ENCODE measurements around the gene PDXDC1.
"Not testable (repeated sequence)": the region's sequence is repeated elsewhere in the genome, so short reads cannot be mapped to it uniquely, and the experiment has no call there.

Gene PDXDC1

GRCh38 chr16:15021429-15021828, 46.6 kb downstream of the PDXDC1 start:
- DNase-seq = not testable (repeated sequence)

DNA sequence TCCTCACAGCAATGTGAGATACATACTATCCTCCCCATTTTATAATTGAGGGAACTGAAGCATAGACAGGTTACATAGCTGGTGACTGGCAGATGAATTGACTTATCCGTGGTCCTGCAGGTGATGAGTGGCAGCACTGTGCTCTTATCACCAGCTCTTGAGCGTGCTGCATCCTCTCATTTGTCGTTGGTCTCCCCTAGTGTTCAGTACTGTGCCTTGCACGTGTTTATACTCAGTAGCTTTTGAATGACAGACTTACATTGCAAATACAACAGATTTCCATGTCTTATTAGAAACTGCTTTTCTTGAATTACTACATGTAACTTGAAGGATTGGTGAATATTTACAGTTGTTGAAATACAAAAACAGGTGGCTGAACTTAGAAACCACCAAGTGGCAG, 47.4 kb downstream of the PDXDC1 start:
- DNase-seq = not testable (repeated sequence)

DNA sequence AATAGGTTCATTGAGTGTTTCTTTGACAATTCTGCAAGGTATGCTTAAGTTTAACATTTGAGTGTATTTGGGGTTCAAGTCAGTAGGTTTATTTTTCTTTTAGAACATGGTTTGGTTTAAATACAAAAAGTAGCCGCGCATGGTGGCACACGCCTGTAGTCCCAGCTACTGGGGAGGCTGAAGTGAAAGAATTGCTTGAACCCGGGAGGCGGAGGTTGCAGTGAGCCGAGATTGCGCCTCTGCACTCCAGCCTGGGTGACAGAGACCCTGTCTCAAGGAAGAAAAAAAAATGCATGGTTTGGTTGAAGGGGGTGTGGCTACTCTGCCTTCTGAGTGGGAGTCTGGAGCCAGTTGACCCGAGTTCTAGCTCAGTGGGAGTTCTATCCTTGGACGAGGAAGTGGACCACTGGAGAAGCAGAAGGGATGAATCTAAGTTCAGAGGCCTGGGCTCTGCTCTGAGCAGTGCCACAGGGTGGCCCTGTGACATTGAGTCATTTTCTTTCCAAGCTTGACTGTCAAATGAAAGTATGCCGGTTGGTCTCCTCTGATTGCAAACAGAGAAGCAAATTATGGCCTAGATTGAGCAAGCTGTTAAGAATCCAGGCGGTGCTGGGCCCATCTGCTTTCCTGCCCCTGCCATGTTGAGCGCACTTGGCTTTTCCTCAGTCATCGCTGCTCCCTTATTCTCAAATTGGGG, 48.7 kb downstream of the PDXDC1 start:
- DNase-seq = not testable (repeated sequence)

DNA sequence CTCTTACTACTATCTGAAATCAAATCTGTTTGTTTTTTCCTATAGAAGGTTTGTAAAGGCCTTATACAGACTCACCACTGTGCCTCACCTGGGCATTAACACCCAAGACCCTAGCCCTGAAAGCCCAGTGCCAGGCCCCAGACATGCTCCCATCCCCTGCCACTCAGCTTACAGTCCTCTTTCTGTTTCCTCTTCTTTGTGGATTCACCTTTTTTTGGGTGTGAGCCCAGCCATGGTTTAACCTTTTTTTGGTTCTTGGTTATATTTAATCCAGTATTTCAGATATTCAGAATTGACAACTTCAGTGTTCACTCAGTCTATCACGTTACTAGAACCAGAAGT, 50.0 kb downstream of the PDXDC1 start:
- not testable (repeated sequence) for DNase-seq

DNA sequence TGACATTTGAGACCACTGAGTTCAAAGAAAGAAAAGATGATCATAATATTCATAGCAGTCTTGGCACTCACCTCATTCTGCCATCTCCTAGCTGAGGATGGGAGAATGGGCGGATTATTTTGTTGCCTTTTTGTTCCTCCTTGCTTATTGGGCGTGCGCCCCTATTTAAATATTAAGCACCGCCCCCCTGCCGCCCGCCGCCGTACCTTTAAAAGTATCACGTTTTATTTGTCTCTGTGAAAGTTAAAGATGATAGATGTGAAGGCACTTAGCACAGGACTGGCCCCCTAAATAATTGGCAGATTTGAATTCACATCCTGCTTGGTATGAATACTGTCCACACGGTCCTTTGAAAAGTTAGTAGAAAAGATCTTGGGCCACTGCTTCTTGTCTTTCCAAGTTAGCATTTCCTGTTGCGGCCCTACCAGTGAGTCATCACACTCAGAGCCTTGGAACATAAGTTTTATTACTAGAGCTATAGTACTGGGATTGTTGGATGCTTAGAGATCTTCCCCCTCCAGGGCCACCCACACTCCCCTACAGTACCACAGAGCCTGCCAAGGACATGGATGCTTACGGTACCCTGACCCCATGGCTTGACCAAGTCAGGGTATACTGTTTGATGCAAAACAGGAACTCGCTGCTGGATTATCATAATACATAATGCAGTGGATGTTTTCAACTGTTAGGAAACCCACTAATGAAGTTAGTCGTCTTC, 50.6 kb downstream of the PDXDC1 start:
- DNase-seq = not testable (repeated sequence)

- not testable (repeated sequence) for DNase-seq
These were observed 52.2 kb downstream of the PDXDC1 start for GRCh38 chr16:15027051-15027450.

GRCh38 chr16:15027503-15028344, 52.9 kb downstream of the PDXDC1 start:
- not testable (repeated sequence) for DNase-seq

GRCh38 chr16:15028345-15028715, 53.5 kb downstream of the PDXDC1 start:
- not testable (repeated sequence) for DNase-seq

GRCh38 chr16:15028801-15029698, 54.2 kb downstream of the PDXDC1 start:
- not testable (repeated sequence) for DNase-seq

DNA sequence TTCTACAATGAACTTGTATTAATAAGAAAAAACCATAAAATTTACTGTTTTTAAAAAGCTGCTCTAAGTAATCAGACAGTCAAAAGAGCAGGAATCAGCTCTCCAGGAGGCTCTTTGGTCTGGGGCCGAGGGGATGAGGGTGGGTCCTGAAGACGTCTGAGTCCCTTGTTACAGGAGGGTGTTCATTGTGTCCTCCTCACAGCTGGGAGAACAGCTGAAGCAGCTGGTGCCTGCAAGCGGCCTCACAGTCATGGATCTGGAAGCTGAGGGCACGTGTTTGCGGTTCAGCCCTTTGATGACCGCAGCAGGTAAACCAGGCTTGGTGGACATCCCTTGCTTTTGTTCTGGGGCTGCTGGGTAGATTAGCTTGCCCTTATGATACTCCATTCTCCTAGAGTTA, 54.9 kb downstream of the PDXDC1 start:
- not testable (repeated sequence) for DNase-seq

GRCh38 chr16:15031179-15031578, 56.4 kb downstream of the PDXDC1 start:
- DNase-seq = no peak

DNA sequence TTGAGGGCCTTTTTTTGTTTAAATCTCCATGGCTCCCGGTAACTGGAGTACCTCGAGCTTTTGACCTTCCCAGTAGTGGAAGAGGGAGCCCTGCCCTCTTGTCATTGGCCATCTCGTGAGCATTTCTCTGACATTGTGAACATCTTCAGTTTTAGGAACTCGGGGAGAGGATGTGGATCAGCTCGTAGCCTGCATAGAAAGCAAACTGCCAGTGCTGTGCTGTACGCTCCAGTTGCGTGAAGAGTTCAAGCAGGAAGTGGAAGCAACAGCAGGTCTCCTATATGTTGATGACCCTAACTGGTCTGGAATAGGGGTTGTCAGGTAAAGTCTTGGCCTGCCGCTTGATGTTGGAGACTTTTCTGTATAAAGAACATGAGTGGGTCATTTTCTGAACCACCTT, 56.8 kb downstream of the PDXDC1 start:
- DNase-seq = no peak

GRCh38 chr16:15032547-15033308, 57.9 kb downstream of the PDXDC1 start:
- DNase-seq = no peak

DNA sequence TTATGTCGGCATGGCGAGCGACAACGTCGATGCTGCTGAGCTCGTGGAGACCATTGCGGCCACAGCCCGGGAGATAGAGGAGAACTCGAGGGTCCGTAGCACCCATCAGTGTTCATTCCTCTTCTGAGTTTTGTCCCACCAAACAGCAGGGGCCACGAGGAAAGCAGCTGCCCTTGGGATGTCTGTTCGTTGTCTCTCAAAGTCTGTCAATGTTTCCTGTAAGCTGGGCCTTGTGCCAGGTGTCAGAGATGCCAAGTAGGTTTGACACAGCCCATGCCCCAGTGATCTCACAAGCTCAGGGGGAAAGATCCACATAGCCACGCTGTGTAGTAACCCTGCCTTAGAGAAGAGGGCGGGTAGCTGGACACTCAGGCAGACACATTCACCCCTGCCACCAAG, 58.5 kb downstream of the PDXDC1 start:
- DNase-seq = no peak

DNA sequence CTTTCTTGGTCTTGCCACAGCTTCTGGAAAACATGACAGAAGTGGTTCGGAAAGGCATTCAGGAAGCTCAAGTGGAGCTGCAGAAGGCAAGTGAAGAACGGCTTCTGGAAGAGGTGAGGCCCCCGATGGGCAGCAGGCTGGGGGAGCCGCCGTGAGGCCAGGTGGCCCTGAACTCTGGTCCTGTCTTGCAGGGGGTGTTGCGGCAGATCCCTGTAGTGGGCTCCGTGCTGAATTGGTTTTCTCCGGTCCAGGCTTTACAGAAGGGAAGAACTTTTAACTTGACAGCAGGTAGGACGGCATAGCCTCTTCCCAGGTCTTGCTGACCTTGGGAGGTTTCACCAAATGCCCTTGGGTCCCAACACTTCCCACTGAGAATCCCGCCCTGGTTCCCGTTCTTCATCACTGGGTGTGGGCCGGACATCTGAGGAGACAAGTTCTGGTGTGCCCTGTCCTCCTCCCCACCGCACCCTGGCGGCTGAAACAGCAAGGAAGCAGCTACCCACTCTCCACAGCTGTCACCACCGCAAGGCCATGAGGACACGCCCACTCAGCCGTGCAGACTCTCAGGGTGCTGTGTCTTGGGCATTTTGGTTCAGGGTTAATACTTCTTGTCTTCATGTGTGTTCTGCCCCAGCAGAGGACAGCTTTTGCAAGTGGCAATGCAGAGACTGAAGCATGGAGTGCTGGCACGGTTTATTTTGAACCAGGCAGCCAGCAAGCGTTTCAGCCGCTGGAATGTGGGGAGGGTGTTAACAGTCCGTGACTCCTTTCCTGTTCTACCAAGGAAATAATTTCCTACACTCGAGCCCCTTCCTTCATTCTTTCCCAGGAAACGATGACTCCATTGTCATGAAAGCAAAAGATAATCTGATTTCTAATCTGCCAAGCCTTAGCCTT, 59.7 kb downstream of the PDXDC1 start:
- no peak for DNase-seq

DNA sequence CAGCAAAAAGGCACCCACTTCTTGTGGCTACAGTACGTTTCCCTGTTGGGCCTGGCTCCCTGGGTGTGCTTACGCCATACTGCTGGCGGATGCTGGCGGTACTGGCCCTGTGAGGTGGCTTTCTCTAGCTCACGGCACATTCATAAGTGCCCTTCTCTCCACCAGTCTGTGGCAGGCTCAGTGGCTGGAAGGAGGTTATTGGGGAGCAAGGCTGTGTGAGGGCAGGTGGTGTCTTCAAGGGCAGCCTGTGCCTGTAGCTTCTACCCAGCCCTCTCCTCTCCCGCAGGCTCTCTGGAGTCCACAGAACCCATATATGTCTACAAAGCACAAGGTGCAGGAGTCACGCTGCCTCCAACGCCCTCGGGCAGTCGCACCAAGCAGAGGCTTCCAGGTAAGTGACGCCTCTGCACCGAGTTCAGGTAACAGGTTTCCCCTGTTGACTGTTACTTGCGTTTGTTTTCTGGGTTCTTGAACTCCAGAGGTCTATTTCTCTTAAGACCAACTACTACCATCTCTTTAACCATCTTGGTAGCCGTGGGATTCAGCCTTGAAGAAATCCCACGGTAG, 60.4 kb downstream of the PDXDC1 start:
- no peak for DNase-seq

DNA sequence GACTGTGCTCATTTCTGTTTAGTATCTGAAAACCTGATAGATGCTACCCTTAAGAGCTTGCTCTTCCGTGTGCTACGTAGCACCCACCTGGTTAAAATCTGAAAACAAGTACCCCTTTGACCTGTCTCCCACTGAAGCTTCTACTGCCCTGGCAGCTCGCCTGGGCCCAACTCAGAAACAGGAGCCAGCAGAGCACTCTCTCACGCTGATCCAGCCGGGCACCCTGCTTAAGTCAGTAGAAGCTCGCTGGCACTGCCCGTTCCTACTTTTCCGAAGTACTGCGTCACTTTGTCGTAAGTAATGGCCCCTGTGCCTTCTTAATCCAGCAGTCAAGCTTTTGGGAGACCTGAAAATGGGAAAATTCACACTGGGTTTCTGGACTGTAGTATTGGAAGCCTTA, 62.2 kb downstream of the PDXDC1 start:
- no peak for DNase-seq

DNA sequence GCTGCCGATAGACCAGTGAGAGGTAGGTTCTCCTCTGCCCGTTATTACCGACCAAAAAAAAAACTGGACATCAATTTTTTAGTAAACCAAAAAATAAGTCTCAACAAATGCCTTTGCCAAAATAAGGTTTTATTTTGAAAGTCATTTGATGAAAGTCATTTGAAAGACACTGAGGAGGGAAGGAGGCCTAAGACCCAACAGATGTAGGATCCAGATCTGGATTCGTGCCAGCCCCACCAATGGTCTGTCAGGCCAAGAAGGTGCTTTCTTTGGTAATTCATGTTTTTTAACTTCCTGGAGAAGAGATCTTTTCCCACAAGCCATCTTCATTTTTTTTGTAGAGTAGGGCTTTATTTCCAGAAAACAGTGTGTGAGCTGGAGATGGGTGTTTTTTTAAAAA, 62.9 kb downstream of the PDXDC1 start:
- no peak for DNase-seq

DNA sequence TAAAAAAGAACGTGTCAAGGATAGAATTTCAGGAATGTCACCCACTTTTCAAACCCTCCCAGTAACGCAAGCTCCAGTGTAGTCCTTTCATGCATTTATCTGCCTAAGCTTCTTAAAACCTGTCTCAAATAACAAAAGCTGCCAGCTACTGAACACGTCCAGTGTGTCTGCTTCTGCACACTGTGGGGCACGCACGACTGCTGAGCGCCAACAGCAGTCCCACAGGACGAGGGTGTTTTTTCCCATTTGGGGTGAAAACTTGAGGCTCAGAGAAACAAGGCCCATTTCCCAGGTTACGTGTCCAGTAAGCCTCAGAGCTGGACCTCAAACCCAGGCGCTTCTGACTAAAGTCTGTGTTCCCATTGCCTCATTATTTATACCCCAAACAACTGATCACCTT, 63.9 kb downstream of the PDXDC1 start:
- no peak for DNase-seq

DNA sequence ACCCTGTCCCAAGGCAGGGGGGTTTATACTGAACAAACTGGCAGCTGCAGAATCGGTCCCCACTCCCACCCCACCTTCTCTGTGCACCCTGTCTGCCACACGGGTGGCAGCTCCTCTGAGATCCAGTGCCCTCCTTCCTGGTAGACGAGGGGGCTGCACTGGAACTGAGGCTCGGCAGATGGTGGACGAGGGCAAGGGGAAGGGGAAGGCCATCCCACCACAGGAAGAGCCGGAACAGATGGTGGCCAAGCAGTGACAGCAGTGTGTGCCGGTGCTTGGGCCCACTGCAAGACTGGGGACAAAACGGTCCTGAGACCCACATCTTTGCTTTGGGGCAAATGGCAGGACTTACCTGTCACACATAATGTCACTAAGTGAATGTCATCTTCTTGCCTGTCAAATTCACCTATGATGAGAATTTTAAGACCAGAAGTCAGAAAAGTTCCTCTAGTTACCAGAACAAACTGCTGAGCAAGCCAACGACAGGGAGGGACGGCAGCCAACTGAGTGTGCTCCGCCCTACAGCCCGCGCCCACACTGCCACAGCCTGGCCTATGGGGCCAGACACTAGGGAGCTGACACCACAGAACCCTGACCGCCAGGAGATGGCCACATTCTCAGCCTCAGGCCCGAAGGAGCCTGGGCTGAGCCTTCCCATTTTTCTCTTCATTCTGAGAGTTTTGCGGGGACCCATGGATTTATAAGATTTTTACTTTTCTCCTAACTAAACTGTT, 66.6 kb downstream of the PDXDC1 start:
- no peak for DNase-seq

Data from NCI-H446 treated with DMSO at 0.1 percent for 48 hours (cell line).